Spleen (tissue), 11 donors: ENCODE results near the gene PTPRN2. TPM values are rescaled to one million over a fixed set of nuclear protein-coding genes. Genes with fewer than 3 reads are reported as not detected.

Experiments used
- DNase-seq: peaks from one replicate; pipeline ENCODE4 v3.0.0-alpha.2; 2020
- H3K27ac ChIP-seq, 8 donors: fragments of 200-600 bp; sonication (generic) in 7 of 8; 1 replicate in 4 of 8; 2 replicates in 4 of 8; pipeline versions ENCODE4 v1.5.0 to v1.8.0; 2016 to 2021; ENCODE audit warnings: inconsistent platforms in 4 of 8, mild to moderate bottlenecking in 4 of 8, moderate library complexity in 1 of 8
- H3K27me3 ChIP-seq, 7 donors: fragments of 200-600 bp; sonication (generic) in 6 of 7; replicated peaks in 1 of 7; 1 replicate in 4 of 7; 2 replicates in 3 of 7; pipeline versions ENCODE4 v1.5.0 to v1.8.0; 2016 to 2021; ENCODE audit warnings: inconsistent platforms in 3 of 7, mild to moderate bottlenecking in 1 of 7
- H3K36me3 ChIP-seq, 6 donors: fragments of 200-600 bp; sonication (generic) in 5 of 6; 1 replicate in 4 of 6; 2 replicates in 2 of 6; pipeline versions ENCODE4 v1.5.0 to v1.8.0; 2016 to 2021; ENCODE audit warnings: inconsistent platforms in 2 of 6
- H3K4me1 ChIP-seq, 6 donors: fragments of 200-600 bp; sonication (generic) in 5 of 6; 1 replicate in 3 of 6; 2 replicates in 3 of 6; pipeline versions ENCODE4 v1.5.0 to v1.8.0; 2016 to 2021; ENCODE audit warnings: inconsistent platforms in 3 of 6
- H3K4me3 ChIP-seq, 8 donors: fragments of 200-600 bp; sonication (generic) in 7 of 8; 1 replicate in 4 of 8; 2 replicates in 4 of 8; pipeline versions ENCODE4 v1.5.0 to v1.8.0; 2016 to 2021; ENCODE audit warnings: inconsistent platforms in 4 of 8, mild to moderate bottlenecking in 4 of 8, moderate library complexity in 2 of 8
- H3K9me3 ChIP-seq, 8 donors: fragments of 200-600 bp; sonication (generic) in 7 of 8; 1 replicate in 4 of 8; 2 replicates in 4 of 8; pipeline versions ENCODE4 v1.5.0 to v1.8.0; 2016 to 2021; ENCODE audit warnings: inconsistent platforms in 4 of 8
- CTCF ChIP-seq, 11 experiments: fragments of 200-600 bp in 7 of 11; fragments of 450-650 bp in 4 of 11; sonication (generic) in 4 of 11; IDR thresholded peaks in 8 of 11; conservative IDR thresholded peaks in 3 of 11; 1 replicate in 7 of 11; 2 replicates in 4 of 11; pipeline versions ENCODE4 v1.4.0 to v1.8.0; 2016 to 2021; ENCODE audit warnings: antibody characterized with exemption in 11 of 11, inconsistent platforms in 4 of 11, mild to moderate bottlenecking in 1 of 11
- POLR2A ChIP-seq, 3 donors: fragments of 450-650 bp; IDR thresholded peaks; one replicate each; pipeline ENCODE4 v1.5.1; 2017; ENCODE audit warnings: antibody characterized with exemption in 3 of 3, mild to moderate bottlenecking in 1 of 3
- POLR2AphosphoS5 ChIP-seq, 3 donors: sonication (generic); formaldehyde crosslinking; IDR thresholded peaks; one replicate each; pipeline ENCODE4 v1.5.1; 2017; ENCODE audit warnings: antibody characterized with exemption in 3 of 3
- WGBS, 5 donors: extraction: QIAGEN DNeasy Blood & Tissue Kit in 3 of 5; methylation state at CpG; one replicate each; pipeline versions ENCODE4 v1.1.5 to v1.1.7; 2013 to 2018; 5-methylcytosine and 5-hydroxymethylcytosine counted together
- intact Hi-C: fragments of 100-400 bp; cut with DNase I; formaldehyde crosslinking; loops from one replicate; pipeline ENCODE4 v1.15.0; 2023; ENCODE audit warnings: low total_unique reads
- polyA plus RNA-seq, 3 donors: library from polyadenylated mRNA; stranded (reverse); fragments of 200-250 nt; gene quantifications; one replicate each; pipeline ENCODE4 v1.2.1, GENCODE V29; 2013
- total RNA-seq, 7 donors: library from RNA; depleted of rRNA in 3 of 7; stranded (reverse); fragments of >200 nt in 3 of 7; fragmentation: NEBNext Ultra II Directional in 4 of 7; extraction: Animal tissue kit (Norgen Biotek cat#: 25700) in 4 of 7; gene quantifications; one replicate each; pipeline versions ENCODE4 v1.1.0 to v1.2.1, GENCODE V29; 2016 to 2021
- donor health status: healthy with polysubstance abuse.
- donor health status: DM: no; HTN: no; CAD: no; lungs with moderate emphysema.
- donor health status: DM: no; HTN: no; CAD: no.
- donor health status: Bipolar disorder and iron deficiency.
- donor health status: healthy.
- donor health status: DM: no; HTN: no; CAD: no.
- donor health status: DM: yes; HTN: yes; CAD: no.

The PTPRN2 gene
- total and polyA plus RNA-seq, 10 donors: 7.0 to 22.8 (median 16.8) TPM

DNA sequence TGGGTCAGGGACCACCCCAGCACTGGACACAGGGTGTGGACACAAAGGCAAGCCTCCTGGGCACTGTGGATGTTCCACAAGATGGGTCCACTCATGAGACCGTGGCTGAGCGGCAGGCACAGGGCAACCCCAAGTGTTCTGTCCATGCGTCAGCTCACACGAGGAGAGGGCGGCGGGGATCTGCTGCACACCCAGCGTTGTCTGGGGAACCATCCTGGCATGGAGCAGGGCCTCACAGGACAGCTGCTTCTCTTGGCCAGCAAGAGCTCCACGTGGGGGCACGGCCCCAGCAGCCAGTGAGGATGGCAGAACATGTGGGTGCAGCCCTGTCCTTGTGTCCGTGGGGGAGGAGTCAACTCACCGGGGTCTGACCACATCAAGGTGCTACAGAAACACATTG lies 195.4 kb downstream of the PTPRN2 start:
- intact Hi-C loops: no loop called here
- H3K4me1 ChIP-seq: no peaks in the 10 kb centered on the region
- peak; percentile 69 for DNase-seq
- H3K27ac ChIP-seq: no peak overlapping the region
- H3K27me3 ChIP-seq: peaks cover 0 to 13% (median 0%) of the 10 kb centered on the region in 7 donors
- H3K9me3 ChIP-seq: no peaks in the 10 kb centered on the region
- no peaks in the 10 kb centered on the region for H3K36me3 ChIP-seq
- WGBS, 5 donors: 80 to 88% (median 85%) methylated on average over 2 to 11 of the region's 11 CpGs
- no peak overlapping the region for H3K4me3 ChIP-seq
- TF ChIP-seq POLR2AphosphoS5 (IDR thresholded peaks at IDR 0.05) (no peak), CTCF (IDR thresholded peaks at IDR 0.05 in 8 of 11, conservative IDR thresholded peaks at IDR 0.05 in 3 of 11) (no peak), POLR2A (IDR thresholded peaks at IDR 0.05) (no peak)

DNA sequence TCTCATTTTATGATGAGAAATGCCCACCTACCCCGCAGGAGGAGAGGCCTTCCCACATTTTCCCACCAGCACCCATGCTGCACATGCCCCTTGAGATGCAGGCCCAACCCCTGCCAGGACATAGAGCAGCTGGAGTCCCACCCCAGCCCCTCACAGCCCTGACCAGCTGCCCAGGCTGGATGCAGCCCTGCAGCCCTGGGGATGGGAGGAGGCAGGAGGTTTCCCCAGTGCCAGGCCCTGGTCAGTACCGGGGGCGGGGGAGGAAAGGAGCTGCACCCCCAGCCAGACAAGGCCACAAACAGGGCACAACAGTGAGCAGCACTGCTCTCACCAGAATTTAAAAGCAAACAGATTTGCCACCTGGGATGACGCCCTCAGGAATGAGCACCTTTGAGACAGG lies 196.1 kb downstream of the PTPRN2 start:
- TF ChIP-seq POLR2AphosphoS5 (IDR thresholded peaks at IDR 0.05) (no peak), CTCF (IDR thresholded peaks at IDR 0.05 in 8 of 11, conservative IDR thresholded peaks at IDR 0.05 in 3 of 11) (no peak), POLR2A (IDR thresholded peaks at IDR 0.05) (no peak)
- H3K4me1 ChIP-seq: no peaks in the 10 kb centered on the region
- H3K27ac ChIP-seq: no peak overlapping the region
- no peak overlapping the region for H3K4me3 ChIP-seq
- intact Hi-C loops: no loop called here
- peak; percentile 40 for DNase-seq
- no peaks in the 10 kb centered on the region for H3K36me3 ChIP-seq
- peaks cover 0 to 20% (median 0%) of the 10 kb centered on the region in 7 donors for H3K27me3 ChIP-seq
- 53 to 94% (median 88%) methylated on average over 2 to 4 of the region's 4 CpGs for WGBS, 5 donors
- H3K9me3 ChIP-seq: no peaks in the 10 kb centered on the region

- TF ChIP-seq POLR2AphosphoS5 (IDR thresholded peaks at IDR 0.05): no peak
- TF ChIP-seq CTCF (IDR thresholded peaks at IDR 0.05 in 8 of 11, conservative IDR thresholded peaks at IDR 0.05 in 3 of 11): no peak
- TF ChIP-seq POLR2A (IDR thresholded peaks at IDR 0.05): no peak
- no peaks in the 10 kb centered on the region for H3K9me3 ChIP-seq
- intact Hi-C loops: no loop called here
- no peak overlapping the region for H3K4me3 ChIP-seq
- H3K27ac ChIP-seq: no peak overlapping the region
- peaks cover 0 to 24% (median 0%) of the 10 kb centered on the region in 7 donors for H3K27me3 ChIP-seq
- H3K36me3 ChIP-seq: no peaks in the 10 kb centered on the region
- DNase-seq: peak; percentile 59
- H3K4me1 ChIP-seq: no peaks in the 10 kb centered on the region
- WGBS, 5 donors: 81 to 90% (median 89%) methylated on average over 8 to 12 of the region's 12 CpGs
Observed at GRCh38 chr7:158391141-158391540, 196.5 kb downstream of the PTPRN2 start.

DNA sequence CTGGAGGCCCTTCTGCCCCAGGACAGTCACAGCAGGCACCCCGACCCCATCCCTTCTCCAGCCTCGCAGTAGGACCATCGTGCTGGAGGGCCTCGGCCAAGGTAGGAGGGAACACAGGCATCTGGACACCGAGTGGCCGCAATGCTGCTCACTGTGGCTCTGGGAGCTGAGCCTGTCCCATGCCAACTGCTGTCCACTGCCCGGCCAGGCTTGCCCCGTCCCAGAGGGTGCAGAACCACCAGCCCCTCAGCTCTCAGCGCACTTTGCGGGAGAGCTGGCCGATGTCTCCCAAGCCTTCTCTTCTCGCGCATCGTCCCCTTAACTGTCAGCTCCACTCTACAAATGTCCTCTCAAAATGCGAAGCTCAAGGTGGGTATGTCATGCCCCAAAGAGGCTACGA lies 197.2 kb downstream of the PTPRN2 start:
- intact Hi-C loops: no loop called here
- peak; percentile 68 for DNase-seq

More for the DNA sequence above, 197.2 kb downstream of the PTPRN2 start:
- Histone ChIP-seq H3K4me3 (no peak overlapping the region), H3K9me3 (no peaks in the 10 kb centered on the region), H3K27ac (no peak overlapping the region), H3K27me3 (peaks cover 0 to 24% (median 0%) of the 10 kb centered on the region in 7 donors), H3K4me1 (no peaks in the 10 kb centered on the region), H3K36me3 (no peaks in the 10 kb centered on the region)
- TF ChIP-seq CTCF (IDR thresholded peaks at IDR 0.05 in 8 of 11, conservative IDR thresholded peaks at IDR 0.05 in 3 of 11) (no peak), POLR2A (IDR thresholded peaks at IDR 0.05) (no peak), POLR2AphosphoS5 (IDR thresholded peaks at IDR 0.05) (no peak)
- 89 to 95% (median 91%) methylated on average over 10 to 16 of the region's 16 CpGs for WGBS, 5 donors
